SK-N-SH (cell line): ENCODE results near the gene PRKN. TPM values are rescaled to one million over a fixed set of nuclear protein-coding genes. Genes with fewer than 3 reads are reported as not detected.

Experiments used
- CTCF ChIA-PET: fragments of 300-600, 350-600 bp; formaldehyde crosslinking; extraction: SDS; loops from one replicate; lab custom pipeline; 2021; lab: Yijun Ruan, JAX
- POLR2A ChIA-PET: fragments of 350-600 bp; sonication (Branson Sonifier 250); formaldehyde crosslinking; extraction: SDS; loops from one replicate; lab custom pipeline; 2020; ENCODE audit warnings: antibody characterized with exemption, inconsistent platforms; lab: Yijun Ruan, JAX
- DNase-seq: peaks from one replicate; pipeline ENCODE4 v3.0.0; 2012
- H2AFZ ChIP-seq: fragments of 200-600 bp; sonication (generic); 2 replicates; pipeline ENCODE4 v1.8.1; 2016; ENCODE audit warnings: antibody characterized with exemption, mild to moderate bottlenecking, low read depth
- H3F3A ChIP-seq: fragments of 200-600 bp; sonication (generic); replicated peaks from 2 replicates; pipeline ENCODE3; 2016; ENCODE audit warnings: antibody characterized with exemption, mild to moderate bottlenecking; ENCODE audit not compliant: insufficient read depth
- H3K27ac ChIP-seq, 2 experiments: fragments of 200-500 bp in 1 of 2; fragments of 200-600 bp in 1 of 2; sonication (Bioruptor generic) in 1 of 2; sonication (generic), shearing (Covaris generic) in 1 of 2; 2 replicates each; pipeline versions ENCODE4 v1.5.1 to v1.6.1; 2014 to 2016; ENCODE audit warnings: low read depth in 2 of 2, inconsistent platforms in 1 of 2, low read length in 1 of 2, mild to moderate bottlenecking in 1 of 2, mixed read lengths in 1 of 2
- H3K27me3 ChIP-seq: fragments of 200-600 bp; sonication (generic), shearing (Covaris generic); 2 replicates; pipeline ENCODE4 v1.6.1; 2016; ENCODE audit warnings: mixed run types; ENCODE audit not compliant: insufficient read depth
- H3K36me3 ChIP-seq, 2 experiments: fragments of 200-500 bp in 1 of 2; fragments of 200-600 bp in 1 of 2; sonication (Bioruptor generic) in 1 of 2; sonication (generic) in 1 of 2; replicated peaks in 1 of 2; 2 replicates each; pipeline versions ENCODE3 to v1.5.1; 2014 to 2016; ENCODE audit warnings: low read length in 1 of 2, mild to moderate bottlenecking in 1 of 2; ENCODE audit not compliant: insufficient read depth in 2 of 2, control insufficient read depth in 1 of 2
- H3K4me1 ChIP-seq, 2 experiments: fragments of 200-500 bp in 1 of 2; fragments of 200-600 bp in 1 of 2; sonication (Bioruptor generic) in 1 of 2; sonication (generic), shearing (Covaris generic) in 1 of 2; 2 replicates each; pipeline versions ENCODE4 v1.5.1 to v1.6.1; 2014 to 2016; ENCODE audit warnings: low read depth in 1 of 2, low read length in 1 of 2, mixed run types in 1 of 2; ENCODE audit not compliant: insufficient read depth in 2 of 2, control insufficient read depth in 1 of 2
- H3K4me2 ChIP-seq: fragments of 200-600 bp; sonication (generic), shearing (Covaris generic); 2 replicates; pipeline ENCODE4 v1.6.1; 2017; ENCODE audit warnings: mixed run types
- H3K4me3 ChIP-seq, 2 experiments: fragments of 200-500 bp in 1 of 2; fragments of 200-600 bp in 1 of 2; sonication (Bioruptor generic) in 1 of 2; sonication (generic), shearing (Covaris generic) in 1 of 2; 2 replicates each; pipeline versions ENCODE4 v1.5.1 to v1.8.1; 2014 to 2016; ENCODE audit warnings: low read depth in 2 of 2, inconsistent platforms in 1 of 2, low read length in 1 of 2, mild to moderate bottlenecking in 1 of 2, mixed read lengths in 1 of 2, moderate library complexity in 1 of 2
- H3K79me2 ChIP-seq: fragments of 200-600 bp; sonication (generic); 2 replicates; pipeline ENCODE4 v1.8.1; 2017; ENCODE audit warnings: mild to moderate bottlenecking; ENCODE audit not compliant: insufficient read depth
- H3K9ac ChIP-seq: fragments of 200-600 bp; sonication (generic); 2 replicates; pipeline ENCODE4 v1.6.1; 2017; ENCODE audit warnings: mixed run types
- H3K9me2 ChIP-seq: fragments of 200-600 bp; sonication (generic); 2 replicates; pipeline ENCODE4 v1.6.1; 2017; ENCODE audit warnings: mixed run types
- H3K9me3 ChIP-seq: fragments of 200-600 bp; sonication (generic); 2 replicates; pipeline ENCODE4 v1.6.1; 2017; ENCODE audit warnings: mixed run types, mild to moderate bottlenecking, moderate library complexity
- H4K20me1 ChIP-seq: fragments of 200-600 bp; sonication (generic); 2 replicates; pipeline ENCODE4 v1.6.1; 2017; ENCODE audit warnings: mild to moderate bottlenecking, mixed run types; ENCODE audit not compliant: insufficient read depth
- CHD2 ChIP-seq: fragments of 150-350 bp; IDR thresholded peaks from 2 replicates; pipeline ENCODE4 v1.6.1; 2018; ENCODE audit warnings: low read length; ENCODE audit not compliant: partially characterized antibody
- EP300 ChIP-seq, 2 experiments: IDR thresholded peaks; 2 replicates each; pipeline versions ENCODE4 v1.4.0 to v1.6.1; 2012; ENCODE audit warnings: borderline replicate concordance in 1 of 2, low read depth in 1 of 2, low read length in 1 of 2
- FOSL2 ChIP-seq: IDR thresholded peaks from 2 replicates; pipeline ENCODE4 v1.4.0; 2012; ENCODE audit warnings: low read depth, mild to moderate bottlenecking, moderate library complexity, borderline replicate concordance
- FOXJ3 ChIP-seq: sonication (generic); formaldehyde crosslinking; IDR thresholded peaks from 2 replicates; pipeline ENCODE4 v1.5.1; 2020; ENCODE audit warnings: mild to moderate bottlenecking, missing genetic modification reagents
- FOXM1 ChIP-seq: IDR thresholded peaks from 2 replicates; pipeline ENCODE4 v1.4.0; 2012; ENCODE audit warnings: low read depth, mild to moderate bottlenecking
- JUND ChIP-seq: IDR thresholded peaks from 2 replicates; pipeline ENCODE4 v1.4.0; 2012
- MAX ChIP-seq: IDR thresholded peaks from 2 replicates; pipeline ENCODE4 v1.4.0; 2012; ENCODE audit warnings: low read depth
- MXI1 ChIP-seq: IDR thresholded peaks from 2 replicates; pipeline ENCODE4 v1.6.1; 2012; ENCODE audit warnings: mild to moderate bottlenecking, low read depth, low read length, improper control_type of control experiment
- NFIC ChIP-seq: IDR thresholded peaks from 2 replicates; pipeline ENCODE4 v1.4.0; 2012; ENCODE audit warnings: borderline replicate concordance
- POLR2AphosphoS5 ChIP-seq: IDR thresholded peaks from 2 replicates; pipeline ENCODE4 v1.6.1; 2012; ENCODE audit warnings: low read depth, low read length
- RAD21 ChIP-seq: IDR thresholded peaks from 2 replicates; pipeline ENCODE4 v1.6.1; 2012; ENCODE audit warnings: mild to moderate bottlenecking, low read length
- REST ChIP-seq: IDR thresholded peaks from 2 replicates; pipeline ENCODE4 v1.6.1; 2012; ENCODE audit warnings: mild to moderate bottlenecking, low read depth, low read length, moderate library complexity
- RFX5 ChIP-seq: IDR thresholded peaks from 2 replicates; pipeline ENCODE4 v1.6.1; 2012; ENCODE audit warnings: mild to moderate bottlenecking, improper control_type of control experiment, low read length
- TAF1 ChIP-seq: IDR thresholded peaks from 2 replicates; pipeline ENCODE4 v1.6.1; 2012; ENCODE audit warnings: low read depth, mild to moderate bottlenecking, low read length, moderate library complexity, borderline replicate concordance
- TCF12 ChIP-seq: IDR thresholded peaks from 2 replicates; pipeline ENCODE4 v1.4.0; 2012
- TEAD4 ChIP-seq: IDR thresholded peaks from 2 replicates; pipeline ENCODE4 v1.4.0; 2012; ENCODE audit warnings: mild to moderate bottlenecking, borderline replicate concordance; ENCODE audit not compliant: insufficient read depth
- YY1 ChIP-seq: IDR thresholded peaks from 2 replicates; pipeline ENCODE4 v1.4.0; 2012; ENCODE audit warnings: low read depth, mild to moderate bottlenecking
- ZBTB33 ChIP-seq: IDR thresholded peaks from 2 replicates; pipeline ENCODE4 v1.4.0; 2012; ENCODE audit warnings: low read depth, borderline replicate concordance
- WGBS: methylation state at CpG from one replicate; pipeline ENCODE4 v1.1.6; 2017; ENCODE audit warnings: low lambda C conversion rate; 5-methylcytosine and 5-hydroxymethylcytosine counted together
- polyA plus RNA-seq, 3 experiments: library from polyadenylated mRNA; depleted of rRNA; stranded (reverse); fragments of >200 nt; gene quantifications; 2 replicates each; pipeline ENCODE4 v1.2.3, GENCODE V29; 2012
- TF ChIP-seq, protein P1 (sequence below): fragments of 150-350 bp; IDR thresholded peaks from 2 replicates; pipeline ENCODE4 v1.6.1; 2017; ENCODE audit warnings: antibody characterized with exemption, low read length, low read depth, borderline replicate concordance

The PRKN gene
- polyA plus RNA-seq, 1 of the 3 experiments (the other 2 are of a cell fraction): 0.76 TPM

DNA sequence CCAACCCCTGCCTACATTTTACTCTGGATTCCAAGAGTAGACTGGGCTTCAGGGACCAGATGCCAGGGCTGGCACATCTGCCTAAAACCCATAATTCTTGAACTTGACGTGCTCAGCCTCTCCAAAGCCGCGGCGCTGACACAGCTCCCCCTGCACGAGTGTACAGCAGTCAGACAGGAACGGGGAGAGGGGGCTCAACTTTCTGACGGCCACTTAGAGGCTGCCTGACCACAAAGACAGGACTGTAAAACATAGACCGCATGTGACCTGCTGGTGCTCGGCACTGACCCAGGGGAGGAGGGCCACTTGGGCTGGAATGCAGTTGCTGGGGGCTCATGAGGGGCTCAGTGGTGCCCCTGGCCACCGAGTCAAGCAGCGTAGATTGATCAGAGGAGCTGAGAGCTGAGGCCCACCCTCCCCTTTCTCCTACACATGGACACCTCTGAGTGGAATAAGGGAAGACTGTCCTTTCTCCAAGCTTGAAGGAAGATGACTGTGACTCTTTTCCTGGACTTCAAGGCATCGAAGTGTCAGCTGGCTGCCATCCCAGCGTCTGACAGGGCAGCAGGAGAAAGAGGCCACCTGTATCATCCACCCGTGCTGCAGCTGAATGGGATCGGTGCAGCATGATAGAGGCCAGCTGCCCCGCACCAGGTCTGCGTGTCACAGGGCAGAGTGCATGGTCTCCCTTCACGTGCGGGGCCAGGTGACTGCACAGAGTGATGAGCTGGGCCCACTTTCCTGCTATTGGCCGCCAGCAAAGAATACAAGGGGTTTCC is 1282.4 kb downstream of the PRKN start:
- no peak overlapping the region for H3K9ac ChIP-seq
- 91% methylated on average over 17 of the region's 20 CpGs for WGBS
- ChIA-PET CTCF (interaction anchor here (2.7 kb wide), 1 partner anchor 27 kb away, joined by 18 read pairs; no protein-coding TSS in a partner anchor), POLR2A (no interaction called here)
- H2AFZ ChIP-seq: no peak overlapping the region
- no peak overlapping the region for H3K4me3 ChIP-seq
- H3K27ac ChIP-seq: no peak overlapping the region
- H4K20me1 ChIP-seq: no peaks in the 10 kb centered on the region
- no peak for TF ChIP-seq FOXJ3
- no peak for TF ChIP-seq NFIC
- no peak for TF ChIP-seq JUND
- TF ChIP-seq CHD2: no peak
- no peak for TF ChIP-seq EP300 (IDR thresholded peaks at IDR 0.05; ENCODE audit: borderline replicate concordance in 1 of 2, low read depth in 1 of 2, low read length in 1 of 2)
- TF ChIP-seq FOSL2: no peak
- TF ChIP-seq MXI1: no peak
- no peak for TF ChIP-seq MAX
- no peak for TF ChIP-seq POLR2AphosphoS5
- no peak for TF ChIP-seq ZBTB33
- no peak for TF ChIP-seq REST
- TF ChIP-seq TAF1: no peak
- no peak for TF ChIP-seq YY1
- no peak for TF ChIP-seq RAD21
- no peak for TF ChIP-seq RFX5
- TF ChIP-seq, protein P1, sequence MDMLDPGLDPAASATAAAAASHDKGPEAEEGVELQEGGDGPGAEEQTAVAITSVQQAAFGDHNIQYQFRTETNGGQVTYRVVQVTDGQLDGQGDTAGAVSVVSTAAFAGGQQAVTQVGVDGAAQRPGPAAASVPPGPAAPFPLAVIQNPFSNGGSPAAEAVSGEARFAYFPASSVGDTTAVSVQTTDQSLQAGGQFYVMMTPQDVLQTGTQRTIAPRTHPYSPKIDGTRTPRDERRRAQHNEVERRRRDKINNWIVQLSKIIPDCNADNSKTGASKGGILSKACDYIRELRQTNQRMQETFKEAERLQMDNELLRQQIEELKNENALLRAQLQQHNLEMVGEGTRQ: no peak
- no peak for TF ChIP-seq TEAD4
- TF ChIP-seq FOXM1: no peak
- TF ChIP-seq TCF12: no peak
- H3F3A ChIP-seq: no peaks in the 10 kb centered on the region
- no peak overlapping the region for H3K4me2 ChIP-seq
- H3K79me2 ChIP-seq: no peaks in the 10 kb centered on the region
- H3K4me1 ChIP-seq: peaks cover 0 to 18% of the 10 kb centered on the region in 2 experiments; a peak in 1 of 4 replicates
- no peaks in the 10 kb centered on the region for H3K9me3 ChIP-seq
- no peaks in the 10 kb centered on the region for H3K9me2 ChIP-seq
- no peak for DNase-seq
- peaks cover 0 to 3% of the 10 kb centered on the region in 2 experiments for H3K36me3 ChIP-seq
- no peaks in the 10 kb centered on the region for H3K27me3 ChIP-seq
